Cardiac septum (tissue), 1 donor: ENCODE data around the gene CANT1. TPM values are rescaled to one million over a fixed set of nuclear protein-coding genes. Genes with fewer than 3 reads are reported as not detected.
"Not testable (repeated sequence)": the region's sequence is repeated elsewhere in the genome, so short reads cannot be mapped to it uniquely, and the experiment has no call there.

Experiments used
- DNase-seq: peaks from one replicate; pipeline ENCODE4 v3.0.0-alpha.2; 2020; ENCODE audit warnings: low spot score
- intact Hi-C: fragments of 100-400 bp; cut with DNase I; formaldehyde crosslinking; loops from one replicate; pipeline ENCODE4 v1.14.0; 2022
- total RNA-seq: library from RNA; stranded (reverse); fragmentation: NEBNext Ultra II Directional; extraction: Animal tissue kit (Norgen Biotek cat#: 25700); gene quantifications from one replicate; pipeline ENCODE4 v1.2.1, GENCODE V29; 2021
- donor health status: DM: no; HTN: no; CAD: no.

The CANT1 gene
- total RNA-seq, 1 donor from 2014 or later: 25.2 TPM

DNA sequence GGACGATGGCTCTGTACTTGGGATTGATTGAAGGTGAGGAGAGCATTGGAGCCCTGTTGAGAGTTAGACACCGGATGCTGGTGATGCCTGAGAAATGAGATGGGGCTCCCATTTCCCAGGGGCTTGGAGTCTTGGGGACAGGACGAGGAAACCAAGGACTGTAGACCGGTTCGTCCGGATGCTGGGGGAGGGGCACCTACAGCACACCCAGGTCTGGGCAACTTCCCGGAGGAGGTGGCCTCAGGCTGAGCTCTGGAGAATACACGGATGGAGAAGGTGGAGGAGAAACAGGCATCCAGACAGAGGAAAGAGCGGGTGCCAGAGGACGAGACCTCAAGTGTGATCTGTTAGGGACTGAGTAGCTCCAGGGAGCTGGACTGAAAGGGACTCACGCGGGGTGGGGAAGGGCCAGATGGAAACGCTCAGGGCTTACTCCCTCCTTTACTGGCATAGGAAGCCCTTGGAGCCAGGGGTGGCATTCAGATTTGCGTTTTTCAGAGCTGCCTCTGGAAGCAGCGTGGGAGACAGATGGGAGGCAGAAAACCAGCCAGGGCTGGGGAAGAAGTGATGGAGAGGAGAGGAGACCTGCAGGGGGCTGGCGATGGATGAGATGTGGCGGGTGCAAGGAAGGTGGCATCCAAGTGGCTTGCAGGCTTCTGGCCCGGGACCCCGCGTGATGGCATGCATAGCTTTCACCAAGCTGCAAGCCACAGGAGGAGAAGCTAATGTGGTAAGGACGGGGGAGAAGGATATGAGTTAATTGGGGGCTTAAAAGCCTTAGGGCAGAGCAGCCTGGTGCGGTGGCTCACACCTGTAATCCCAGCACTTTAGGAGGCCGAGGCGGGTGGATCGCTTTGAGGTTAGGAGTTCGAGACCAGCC is 22.7 kb upstream of the CANT1 start:
- no peak for DNase-seq
- intact Hi-C loops: no loop called here

DNA sequence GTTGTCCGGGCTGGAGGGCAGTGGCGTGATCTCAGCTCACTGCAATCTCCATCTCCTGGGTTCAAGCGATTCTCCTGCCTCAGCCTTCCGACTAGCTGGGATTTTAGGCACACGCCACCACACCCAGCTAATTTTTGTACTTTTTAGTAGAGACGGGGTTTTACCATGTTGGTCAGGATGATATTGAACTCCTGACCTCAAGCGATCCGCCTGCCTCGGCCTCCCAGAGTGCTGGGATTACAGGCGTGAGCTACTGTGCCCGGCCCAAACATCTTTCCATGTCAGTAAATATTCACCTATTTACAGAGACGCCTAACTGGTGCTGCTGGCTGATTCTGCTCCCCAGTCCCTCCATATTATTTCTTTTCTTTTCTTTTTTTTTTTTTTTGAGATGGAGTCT is 21.1 kb upstream of the CANT1 start:
- intact Hi-C loops, DNase-seq: not testable (repeated sequence)

DNA sequence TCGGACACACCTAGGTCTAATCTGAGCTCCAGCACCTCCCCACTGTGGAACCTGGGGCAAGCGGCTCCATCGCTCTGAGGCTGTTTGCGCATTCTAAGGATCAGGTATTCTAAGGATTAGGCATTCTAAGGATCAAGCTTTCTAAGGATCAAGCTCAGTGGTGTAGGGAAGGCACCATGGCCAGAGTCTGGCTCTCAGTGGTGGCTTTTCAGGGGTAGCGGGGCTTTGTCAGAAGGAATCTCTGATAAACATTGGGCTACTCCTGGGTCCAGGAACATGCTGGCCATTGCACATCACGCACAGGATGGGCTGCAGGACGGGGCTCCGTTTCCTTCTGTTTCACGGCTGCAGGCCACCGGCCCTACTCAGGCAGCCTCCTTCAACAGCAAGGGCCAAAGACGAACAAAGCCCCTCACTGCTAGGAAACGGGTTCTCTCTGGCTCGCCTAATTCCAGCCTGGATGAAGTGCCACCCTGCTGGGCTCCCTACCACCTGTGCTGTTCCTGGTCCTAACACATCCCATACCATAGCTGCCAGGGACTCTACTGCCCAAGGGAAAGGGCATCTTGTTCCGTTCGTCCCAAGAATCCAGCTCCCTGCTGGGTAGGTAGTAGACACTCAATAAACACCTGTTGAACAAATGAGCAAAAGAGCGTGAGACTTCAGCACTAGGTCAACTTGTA is 19.9 kb upstream of the CANT1 start:
- intact Hi-C loops: no loop called here
- DNase-seq: no peak

DNA sequence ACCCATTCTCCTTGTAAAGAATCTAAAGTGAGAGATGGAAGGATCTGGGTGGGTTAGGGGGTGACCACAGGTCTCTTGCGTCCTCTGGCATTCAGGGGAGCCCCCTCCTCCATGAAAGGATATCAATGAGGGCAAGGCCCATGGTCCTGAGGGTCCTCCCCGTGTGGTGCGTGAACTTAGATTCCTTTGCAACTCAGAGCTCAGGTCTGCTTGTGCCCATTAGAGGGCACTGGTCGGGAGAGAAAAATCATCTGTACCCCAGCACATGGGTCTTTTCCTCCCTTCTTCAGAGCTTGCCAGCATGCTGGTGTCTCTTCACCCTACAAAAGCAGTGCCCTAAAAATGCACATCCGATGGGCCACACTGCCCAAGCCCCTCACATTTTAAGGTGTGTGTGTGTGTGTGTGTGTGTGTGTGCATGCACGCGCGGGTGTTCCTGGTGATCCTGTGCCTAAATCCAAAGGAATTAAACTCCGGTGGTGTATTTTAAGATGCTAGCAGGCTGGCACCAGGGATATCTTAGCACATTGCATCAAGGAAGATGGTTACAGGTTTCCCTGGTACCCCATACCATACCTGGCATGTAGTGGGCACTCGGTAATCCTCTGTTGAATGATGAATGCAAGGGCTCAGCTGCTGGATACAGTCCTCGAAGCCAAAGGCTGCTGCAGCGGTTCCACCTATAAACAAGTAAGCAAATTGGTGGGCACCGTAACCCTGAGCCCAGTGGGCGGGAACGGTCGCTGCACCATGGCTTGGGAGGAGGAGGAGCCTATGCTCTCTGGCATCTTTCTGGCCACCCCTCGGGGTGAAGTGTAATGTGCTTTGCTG is 19.1 kb upstream of the CANT1 start:
- no peak for DNase-seq
- intact Hi-C loops: no loop called here

DNA sequence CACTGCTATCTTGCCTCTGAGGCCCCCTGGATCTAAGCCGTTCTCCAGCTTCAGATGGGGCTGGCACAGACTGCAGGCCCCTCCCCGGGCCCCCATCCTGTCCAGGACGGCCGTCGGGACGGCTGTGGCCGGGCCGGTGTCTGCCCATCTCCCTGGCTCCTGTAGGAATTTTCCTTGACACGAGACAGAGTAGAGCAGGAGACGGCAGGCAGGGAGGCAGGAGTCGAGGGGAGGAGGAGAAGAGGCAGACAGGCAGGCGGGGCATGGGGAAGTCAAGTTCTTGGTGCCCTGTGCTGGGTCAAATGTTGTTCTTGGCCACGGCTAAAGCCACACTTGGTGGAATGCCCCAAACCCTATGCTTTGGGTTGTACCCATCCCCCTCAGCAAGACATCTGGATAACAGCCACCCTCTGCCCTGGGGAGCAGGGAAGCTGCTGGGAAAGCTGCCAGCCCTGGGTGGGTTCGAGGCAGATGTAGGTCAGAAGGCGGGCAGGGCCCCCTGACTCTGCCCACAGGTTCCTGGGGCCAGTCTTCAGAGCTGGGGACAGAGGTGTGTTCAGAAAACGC is 18.4 kb upstream of the CANT1 start:
- no peak for DNase-seq
- intact Hi-C loops: no loop called here

DNA sequence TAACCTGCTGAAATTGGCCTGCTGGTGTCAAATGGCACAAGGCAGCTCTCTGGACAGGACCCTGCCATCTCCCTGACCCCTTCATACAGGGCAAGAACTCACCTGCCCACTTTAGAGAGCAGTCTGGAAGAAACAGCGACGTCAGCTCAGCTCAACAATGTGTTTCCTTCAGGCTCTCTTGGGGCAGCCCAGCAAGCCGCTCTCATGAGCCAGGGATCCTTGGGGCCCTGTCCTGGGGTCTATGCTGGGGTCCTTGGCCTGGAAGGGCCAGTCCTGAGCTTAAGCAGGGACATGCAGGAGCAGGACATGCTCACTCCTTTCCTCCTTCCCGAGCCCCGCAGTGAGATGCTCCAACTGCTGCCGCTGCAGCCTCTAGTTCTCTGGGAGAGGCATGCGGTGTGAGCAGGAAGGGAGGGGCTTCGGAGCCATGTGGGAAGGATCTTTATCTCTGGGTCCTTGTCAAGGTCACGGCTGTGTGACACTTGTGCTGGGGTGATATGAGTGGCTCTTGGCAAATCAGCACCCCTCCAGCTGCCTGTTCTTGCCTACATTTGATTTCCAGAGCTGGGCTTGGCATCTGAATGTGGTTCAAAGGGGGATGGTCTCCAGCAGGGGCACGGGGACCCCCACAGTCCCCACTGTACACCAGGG is 17.8 kb upstream of the CANT1 start:
- peak; percentile 35 for DNase-seq
- intact Hi-C loops: no loop called here

DNA sequence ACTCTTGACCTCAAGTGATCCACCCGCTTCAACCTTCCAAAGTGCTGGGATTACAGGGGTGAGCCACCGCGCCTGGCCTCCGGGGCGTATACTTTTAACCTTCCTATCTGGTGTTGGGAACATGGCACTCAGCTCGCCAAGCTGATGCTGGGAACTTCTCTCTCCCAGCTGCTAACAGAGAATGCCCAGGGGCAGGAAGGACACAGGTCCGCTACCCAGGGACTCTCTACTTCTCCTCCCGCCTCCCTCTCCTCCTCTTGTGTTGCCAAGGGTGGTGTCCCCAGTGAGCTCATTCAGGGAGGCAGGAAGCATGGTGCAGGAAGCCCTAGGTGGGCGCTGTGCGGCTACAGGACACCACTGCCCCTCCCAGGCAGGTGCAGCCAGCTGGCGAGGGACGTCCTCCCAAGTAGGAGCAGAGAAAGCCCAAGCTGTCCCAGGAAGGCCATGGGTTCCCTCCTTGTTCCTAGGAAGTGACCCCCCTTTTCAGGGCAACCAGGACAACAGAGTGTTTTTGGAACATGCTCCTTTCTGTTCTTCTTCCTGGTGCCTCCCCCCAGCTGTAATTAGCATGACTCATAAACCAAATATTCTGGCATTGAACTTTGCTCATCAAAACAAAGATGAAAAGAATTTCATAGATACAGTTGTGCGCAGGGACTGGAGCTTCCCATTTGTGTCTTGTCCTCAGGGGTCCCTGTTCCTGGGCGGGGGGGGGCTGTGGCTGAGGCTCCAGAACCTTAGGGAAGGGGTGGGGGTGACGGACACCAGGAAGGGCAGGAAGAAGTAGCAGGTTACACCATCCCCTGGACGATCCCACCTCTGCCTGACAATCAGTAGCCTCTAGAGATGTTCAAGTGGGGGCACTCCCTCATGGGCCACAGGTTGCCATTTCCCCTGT is 17.1 kb upstream of the CANT1 start:
- DNase-seq: peak; percentile 77
- intact Hi-C loops: no loop called here

DNA sequence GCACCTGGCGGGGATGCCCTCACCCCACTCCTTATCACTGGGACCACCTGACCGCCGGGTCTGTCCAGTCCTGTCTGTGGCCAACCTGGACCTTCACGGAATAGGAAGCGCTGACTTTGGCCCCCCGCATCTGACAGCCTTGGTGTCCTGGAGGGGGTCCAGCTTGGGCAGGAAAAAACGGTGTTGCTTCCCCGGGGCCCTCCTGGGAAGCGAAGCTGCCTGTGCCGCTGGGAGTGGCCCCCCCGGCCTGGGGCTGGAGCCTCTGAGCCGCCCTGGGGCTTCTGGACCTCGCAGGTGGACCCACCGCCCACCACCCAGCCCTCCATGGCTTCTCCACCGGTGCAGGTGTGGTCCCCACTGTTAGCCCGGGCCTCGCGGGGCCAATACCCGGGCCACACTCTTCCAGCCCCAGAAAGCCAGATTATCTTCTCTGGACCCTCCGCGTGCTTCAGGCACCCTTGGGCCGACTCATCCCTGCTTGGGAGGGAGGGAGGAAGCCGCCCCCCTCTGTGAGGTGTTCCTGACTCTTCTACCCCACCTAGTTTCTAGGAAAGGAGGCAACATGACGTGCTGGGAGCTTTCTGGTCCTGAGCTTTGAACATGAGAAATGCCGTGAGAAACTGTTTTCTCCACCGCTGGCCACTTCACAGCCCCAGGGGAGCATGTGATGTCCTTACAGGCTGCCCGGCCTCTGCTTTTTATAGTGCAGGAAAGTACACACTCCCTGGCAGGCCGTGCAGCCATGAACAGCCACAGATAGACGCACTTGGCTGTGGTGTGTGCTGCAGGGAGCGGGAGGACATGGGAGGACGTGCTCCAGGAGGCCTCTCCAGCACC is 15.6 kb upstream of the CANT1 start:
- intact Hi-C loops: loop anchor here (1.0 kb wide), 1 partner anchor 27 kb away; no protein-coding TSS in a partner anchor
- peak; percentile 86 for DNase-seq

DNA sequence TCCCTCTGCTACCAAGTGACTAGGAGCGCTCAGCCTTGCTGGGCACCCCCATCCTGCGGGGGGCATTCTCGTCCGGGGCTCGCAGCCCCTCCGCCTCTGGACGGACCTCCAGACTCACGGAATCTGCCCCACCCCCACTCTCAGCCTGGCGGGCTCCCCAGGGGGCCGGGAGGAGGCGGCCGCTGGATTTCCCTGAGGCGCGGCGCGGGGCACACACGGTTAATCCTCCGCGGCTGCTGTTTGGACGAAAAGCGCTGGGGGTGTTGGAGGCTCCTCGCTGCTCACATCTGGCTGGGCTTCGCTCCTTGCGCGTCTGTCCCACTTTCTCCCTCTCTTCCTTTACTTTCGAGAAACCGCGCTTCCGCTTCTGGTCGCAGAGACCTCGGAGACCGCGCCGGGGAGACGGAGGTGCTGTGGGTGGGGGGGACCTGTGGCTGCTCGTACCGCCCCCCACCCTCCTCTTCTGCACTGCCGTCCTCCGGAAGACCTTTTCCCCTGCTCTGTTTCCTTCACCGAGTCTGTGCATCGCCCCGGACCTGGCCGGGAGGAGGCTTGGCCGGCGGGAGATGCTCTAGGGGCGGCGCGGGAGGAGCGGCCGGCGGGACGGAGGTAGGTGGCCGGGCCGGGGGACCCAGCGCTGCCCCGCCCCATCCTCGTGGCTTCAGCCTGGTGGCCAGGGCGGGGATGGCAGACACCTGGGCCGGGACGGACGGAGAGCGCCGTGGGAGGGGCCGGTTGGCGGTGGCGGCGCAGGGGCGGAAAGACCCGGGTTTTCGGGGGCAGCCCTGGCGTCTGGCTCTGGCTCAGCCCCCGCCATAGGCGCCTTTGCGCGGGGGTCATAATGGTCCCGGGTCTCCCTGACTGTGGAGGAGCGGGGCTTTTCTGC is 14.6 kb upstream of the CANT1 start, which contains the start of gene C1QTNF1:
TSS of gene C1QTNF1 (plus strand) at position 284 of the 886 bp plus-strand sequence. CDS start 19,800 bp downstream, outside the sequence.
- intact Hi-C loops: loop anchor here (2.0 kb wide), 1 partner anchor 19 kb away; no protein-coding TSS in a partner anchor
- peak; percentile 77 for DNase-seq

DNA sequence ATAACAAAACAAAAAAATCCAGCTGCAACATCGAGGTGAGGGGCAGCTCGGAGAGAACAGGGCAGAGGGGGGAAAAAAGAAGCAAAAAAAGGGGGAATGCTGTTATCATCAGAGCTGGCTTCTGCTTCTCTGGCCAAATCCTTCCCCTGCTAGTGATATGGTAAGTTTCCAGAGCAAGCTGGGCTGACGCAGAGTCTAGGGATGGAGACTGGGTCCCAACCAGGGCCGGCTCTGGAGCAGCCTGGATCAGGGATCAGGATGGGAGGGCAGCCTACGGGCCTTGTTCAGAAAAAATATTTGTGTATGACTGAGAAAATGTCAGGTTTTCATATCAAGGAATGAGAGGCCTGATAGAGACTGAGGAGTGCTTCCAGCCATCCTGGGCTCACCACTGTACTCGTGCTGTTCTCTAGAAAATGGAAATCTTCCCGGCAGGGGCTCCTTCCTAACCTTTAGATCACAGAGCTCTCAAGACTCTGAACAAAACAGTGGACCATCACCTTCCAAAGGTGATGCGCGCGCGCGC is 13.7 kb upstream of the CANT1 start:
- DNase-seq: no peak
- intact Hi-C loops: loop anchor here (2.0 kb wide), 1 partner anchor 20 kb away; no protein-coding TSS in a partner anchor

DNA sequence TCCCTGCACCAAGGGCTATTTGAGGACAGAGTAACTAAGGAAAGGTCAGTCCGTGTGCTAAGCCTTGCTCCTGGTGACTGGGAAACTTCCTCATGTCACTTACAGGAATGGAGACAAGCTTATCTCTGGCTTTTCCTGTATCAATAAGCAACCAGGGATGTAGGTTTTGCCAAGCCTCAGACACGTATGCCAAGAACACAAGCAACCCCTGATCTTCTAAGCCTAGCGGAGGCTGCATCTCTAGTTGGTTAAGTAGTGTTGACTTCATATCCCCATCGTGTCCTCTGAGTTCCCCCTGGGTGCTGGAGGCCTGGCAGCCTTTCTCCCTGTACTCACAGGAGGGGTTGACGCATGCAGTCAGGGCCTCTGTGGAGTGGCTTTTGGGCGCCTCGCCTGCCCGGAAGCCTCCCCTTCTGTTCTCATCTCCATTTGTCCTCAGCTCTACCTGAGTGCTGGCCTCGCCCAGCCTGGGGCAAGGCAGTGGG is 13.0 kb upstream of the CANT1 start:
- intact Hi-C loops: loop anchor here (2.0 kb wide), 1 partner anchor 20 kb away; no protein-coding TSS in a partner anchor
- peak; percentile 81 for DNase-seq

DNA sequence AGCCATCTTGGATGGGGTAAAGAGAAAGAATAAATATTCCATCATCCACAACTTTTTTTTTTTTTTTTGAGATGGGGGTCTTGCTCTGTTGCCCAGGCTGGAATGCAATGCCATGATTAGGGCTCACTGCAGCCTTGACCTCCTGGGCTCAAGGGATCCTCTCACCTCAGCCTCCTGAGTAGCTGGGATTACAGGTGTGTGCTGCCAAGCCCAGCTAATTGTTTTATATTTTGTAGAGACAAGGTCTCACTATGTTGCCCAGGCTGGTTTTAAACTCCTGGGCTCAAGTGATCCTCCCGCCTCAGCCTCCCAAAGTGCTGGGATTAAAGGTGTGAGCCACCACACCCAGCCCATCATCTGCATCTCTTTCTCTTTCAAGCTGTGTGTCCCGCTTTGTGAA is 12.4 kb upstream of the CANT1 start:
- intact Hi-C loops: loop anchor here (2.0 kb wide), 1 partner anchor 21 kb away; no protein-coding TSS in a partner anchor
- DNase-seq: not testable (repeated sequence)

DNA sequence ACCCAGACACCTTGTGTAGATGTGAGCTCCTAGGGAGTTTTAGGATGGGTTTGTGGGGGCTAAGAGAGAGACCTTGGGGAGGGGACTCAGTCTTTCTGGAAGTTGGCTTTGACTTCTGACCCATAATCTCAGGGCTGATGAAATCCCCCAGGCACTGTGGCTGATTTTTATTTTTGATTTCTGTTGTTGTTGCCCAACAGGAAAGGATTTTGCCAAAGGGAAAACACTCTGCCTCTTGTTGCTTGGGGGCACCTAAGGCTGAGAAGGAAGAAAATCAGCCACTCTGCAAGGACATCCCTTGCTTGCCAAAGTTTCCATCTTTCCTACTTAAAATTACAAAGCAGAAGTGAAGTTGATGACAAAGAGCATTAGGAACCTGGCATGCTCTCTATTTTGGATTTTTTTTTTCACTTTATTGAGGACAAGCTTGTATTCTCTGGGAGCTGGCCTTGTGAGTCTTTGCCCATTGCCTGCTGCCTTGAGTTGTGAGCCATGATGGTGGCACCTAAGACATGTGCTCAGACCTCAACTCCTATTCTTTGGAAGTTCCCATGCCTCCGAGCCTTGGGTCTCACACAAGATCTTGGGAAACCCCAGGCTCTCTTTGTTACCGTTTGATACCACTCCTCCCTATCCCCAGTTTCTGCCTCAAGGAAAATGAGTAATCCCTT is 11.2 kb upstream of the CANT1 start:
- no peak for DNase-seq
- intact Hi-C loops: no loop called here

DNA sequence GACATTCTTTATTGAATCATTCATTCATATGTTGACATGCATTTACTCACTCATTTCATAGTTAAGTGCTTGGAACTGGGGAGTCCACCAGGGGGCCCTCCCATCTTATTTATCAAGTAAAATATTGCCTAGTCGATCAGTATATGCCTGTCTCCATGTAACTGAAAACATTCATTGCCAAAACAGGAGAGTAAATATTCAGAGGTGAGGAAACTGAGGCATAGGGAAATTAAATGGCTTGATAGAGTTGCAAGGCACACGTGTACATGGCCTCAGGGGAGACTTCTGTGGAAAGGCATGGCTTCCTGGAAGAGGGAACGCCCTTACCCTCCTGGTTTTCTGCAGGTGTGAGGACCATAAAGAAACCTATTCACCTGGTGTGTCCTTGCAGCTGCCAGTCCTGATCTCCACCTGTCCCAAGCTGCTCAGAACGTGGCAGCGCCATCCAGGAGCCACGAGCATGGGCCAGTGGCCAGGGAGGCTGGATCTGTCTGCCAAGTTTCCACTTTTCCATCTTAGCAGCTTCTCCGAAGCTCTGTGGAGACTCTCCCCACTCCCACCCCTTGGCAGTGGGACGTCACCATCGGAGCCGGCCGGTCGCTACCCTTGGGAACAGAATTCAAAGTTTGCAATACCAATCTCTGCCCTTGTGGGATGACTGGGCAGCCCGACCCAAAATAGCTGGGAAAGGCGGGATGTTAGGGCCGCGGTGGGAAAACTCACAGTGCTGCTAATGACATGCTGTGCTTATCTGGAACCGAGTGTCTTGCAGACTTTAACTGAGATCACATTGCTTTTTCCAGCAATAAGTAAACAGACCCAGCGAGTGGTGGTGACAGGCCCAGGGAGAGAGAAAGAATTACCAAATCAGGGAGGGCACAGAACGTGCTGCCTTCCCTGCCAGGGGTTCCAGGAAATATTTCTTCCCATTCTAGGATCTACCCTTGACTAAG is 10.3 kb upstream of the CANT1 start:
- DNase-seq: peak; percentile 76
- intact Hi-C loops: loop anchor here (2.0 kb wide), 1 partner anchor 371 kb away; no protein-coding TSS in a partner anchor
